Gastrocnemius medialis (tissue), 4 donors: ENCODE measurements around the gene CD300LG.

Experiments
- CTCF ChIP-seq, 5 experiments: fragments of 450-650 bp in 3 of 5; fragments of 200-600 bp in 2 of 5; sonication (generic) in 2 of 5; IDR thresholded peaks in 4 of 5; conservative IDR thresholded peaks in 1 of 5; 1 replicate in 4 of 5; 2 replicates in 1 of 5; pipeline ENCODE4 v1.5.1; 2016 to 2019; ENCODE audit warnings: antibody characterized with exemption in 5 of 5, mild to moderate bottlenecking in 3 of 5, moderate library complexity in 3 of 5
- POLR2A ChIP-seq, 2 donors: fragments of 450-650 bp; IDR thresholded peaks; one replicate each; pipeline ENCODE4 v1.6.1; 2017; ENCODE audit warnings: antibody characterized with exemption in 2 of 2, mild to moderate bottlenecking in 2 of 2, moderate library complexity in 2 of 2

DNA sequence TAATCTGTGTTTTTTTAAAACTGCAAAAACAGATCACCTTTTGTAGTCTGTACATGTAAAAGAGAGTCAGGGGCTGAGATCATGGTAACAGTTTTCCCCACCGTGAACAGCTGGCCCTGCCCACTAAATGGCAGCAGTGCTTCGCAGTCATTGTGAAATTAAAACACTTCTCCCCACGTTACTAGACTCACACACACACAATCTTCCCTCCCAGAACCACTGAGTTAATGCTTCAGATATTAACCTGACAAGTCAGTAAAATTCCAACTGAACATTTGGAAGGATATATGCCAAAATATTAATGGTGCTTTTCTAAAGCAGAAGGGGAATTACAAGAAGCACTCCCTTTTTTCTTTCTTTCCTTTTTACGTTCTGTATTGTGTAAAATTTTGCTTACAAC, 1.2 kb upstream of the CD300LG start:
- TF ChIP-seq CTCF (IDR thresholded peaks at IDR 0.05 in 4 of 5, conservative IDR thresholded peaks at IDR 0.05 in 1 of 5), result no peak
- no peak for TF ChIP-seq POLR2A (IDR thresholded peaks at IDR 0.05)
